A549 (cell line): ENCODE data around the gene ANXA2. TPM values are rescaled to one million over a fixed set of nuclear protein-coding genes. Genes with fewer than 3 reads are reported as not detected.

Experiments used
- ATAC-seq, 2 experiments: fragments of 200-7000 bp in 1 of 2; fragments of >200 bp in 1 of 2; cut with Nextera tagmentation in 1 of 2; cut with Tn5 transposase in 1 of 2; 3 replicates each; pipeline versions ENCODE4 v1.8.0 to v1.9.1; 2018 to 2020; ENCODE audit warnings: mild to moderate bottlenecking in 1 of 2, moderate library complexity in 1 of 2
- CTCF ChIA-PET: fragments of 300-600 bp; sonication (Branson Sonifier 250); formaldehyde crosslinking; extraction: SDS; loops from one replicate; lab custom pipeline; 2021; ENCODE audit warnings: antibody characterized with exemption, inconsistent platforms; lab: Yijun Ruan, JAX
- POLR2A ChIA-PET: fragments of 350-600 bp; formaldehyde crosslinking; extraction: SDS; loops from one replicate; lab custom pipeline; 2021; ENCODE audit warnings: antibody characterized with exemption, inconsistent platforms; lab: Yijun Ruan, JAX
- DNase-seq, 2 experiments: peaks; one replicate each; pipeline versions ENCODE4 v3.0.0 to v3.0.0-alpha.2; 2011 to 2016; ENCODE audit warnings: low read depth in 1 of 2, low spot score in 1 of 2
- FAIRE-seq: peaks from 2 replicates; lab custom pipeline; 2011; peaks lifted over from hg19 to GRCh38; lab: Jason Lieb, UNC
- H3K27ac ChIP-seq, 2 experiments: fragments of >200 bp; sonication (Bioruptor Twin); formaldehyde crosslinking; 3 replicates each; pipeline ENCODE4 v1.5.1; 2016 to 2017
- H3K4me1 ChIP-seq: fragments of >200 bp; sonication (Bioruptor Twin); formaldehyde crosslinking; 3 replicates; pipeline ENCODE4 v1.6.1; 2016
- H3K4me2 ChIP-seq: fragments of >200 bp; sonication (Bioruptor Twin); formaldehyde crosslinking; 3 replicates; pipeline ENCODE4 v1.6.1; 2016
- H3K4me3 ChIP-seq: fragments of >200 bp; sonication (Bioruptor Twin); formaldehyde crosslinking; 3 replicates; pipeline ENCODE4 v1.5.1; 2016
- H3K9me3 ChIP-seq: fragments of >200 bp; sonication (Bioruptor Twin); formaldehyde crosslinking; 3 replicates; pipeline ENCODE4 v1.6.1; 2016
- BCL3 ChIP-seq: fragments of >200 bp; sonication (Bioruptor Twin); formaldehyde crosslinking; IDR thresholded peaks from 3 replicates; pipeline ENCODE4 v1.6.1; 2016
- CEBPB ChIP-seq, 2 experiments: fragments of >200 bp in 1 of 2; sonication (Bioruptor Twin) in 1 of 2; formaldehyde crosslinking in 1 of 2; IDR thresholded peaks; 2 replicates each; pipeline ENCODE4 v1.6.1; 2012 to 2016
- CHD2 ChIP-seq: fragments of 150-350 bp; IDR thresholded peaks from 2 replicates; pipeline ENCODE4 v1.6.1; 2014; ENCODE audit warnings: low read length; ENCODE audit not compliant: partially characterized antibody
- CHD4 ChIP-seq: fragments of 200-600 bp; sonication (generic); IDR thresholded peaks from 2 replicates; pipeline ENCODE4 v1.6.1; 2016; ENCODE audit warnings: antibody characterized with exemption, mild to moderate bottlenecking, borderline replicate concordance
- ELK1 ChIP-seq: fragments of 150-350 bp; IDR thresholded peaks from 2 replicates; pipeline ENCODE4 v1.6.1; 2014; ENCODE audit warnings: low read depth, mild to moderate bottlenecking, low read length
- EP300 ChIP-seq, 2 experiments: fragments of >200 bp; sonication (Bioruptor Twin); formaldehyde crosslinking; IDR thresholded peaks; 2 replicates in 1 of 2; 3 replicates in 1 of 2; pipeline ENCODE4 v1.6.1; 2016 to 2017
- FOSB ChIP-seq: fragments of 250-450 bp; sonication (Bioruptor Pico); IDR thresholded peaks from 2 replicates; pipeline ENCODE4 v1.5.0; 2020; ENCODE audit warnings: mild to moderate bottlenecking, moderate library complexity
- FOSL2 ChIP-seq, 2 experiments: fragments of 450-650 bp in 1 of 2; fragments of >200 bp in 1 of 2; sonication (Bioruptor Twin) in 1 of 2; formaldehyde crosslinking; IDR thresholded peaks; 2 replicates each; pipeline versions ENCODE4 v1.5.0 to v1.6.1; 2016 to 2020; ENCODE audit warnings: mild to moderate bottlenecking in 1 of 2, moderate library complexity in 1 of 2
- FOXS1 ChIP-seq: fragments of 250-450 bp; sonication (Bioruptor Pico); IDR thresholded peaks from 2 replicates; pipeline ENCODE4 v1.5.0; 2020; ENCODE audit warnings: mild to moderate bottlenecking, moderate library complexity
- HEYL ChIP-seq: fragments of 250-450 bp; sonication (Bioruptor Pico); IDR thresholded peaks from 2 replicates; pipeline ENCODE4 v1.8.0; 2021; ENCODE audit warnings: mild to moderate bottlenecking, moderate library complexity
- HMGXB4 ChIP-seq: fragments of 250-450 bp; sonication (Bioruptor Pico); IDR thresholded peaks from 2 replicates; pipeline ENCODE4 v1.5.0; 2021; ENCODE audit warnings: mild to moderate bottlenecking, moderate library complexity, borderline replicate concordance
- HOXA7 ChIP-seq: fragments of 250-450 bp; sonication (Bioruptor Pico); IDR thresholded peaks from 2 replicates; pipeline ENCODE4 v1.5.0; 2020; ENCODE audit warnings: mild to moderate bottlenecking, moderate library complexity
- JUN ChIP-seq, 2 experiments: fragments of >200 bp; sonication (Bioruptor Twin); formaldehyde crosslinking; IDR thresholded peaks; 2 replicates in 1 of 2; 3 replicates in 1 of 2; pipeline ENCODE4 v1.6.1; 2016 to 2017
- MAFK ChIP-seq: fragments of 450-650 bp; IDR thresholded peaks from 2 replicates; pipeline ENCODE4 v1.6.1; 2014; ENCODE audit not compliant: partially characterized antibody
- MAX ChIP-seq: IDR thresholded peaks from 2 replicates; pipeline ENCODE4 v1.6.1; 2012
- MYC ChIP-seq: IDR thresholded peaks from 2 replicates; pipeline ENCODE4 v1.6.1; 2012; ENCODE audit warnings: mild to moderate bottlenecking, inconsistent platforms, low read length, improper control_type of control experiment, borderline replicate concordance
- NFE2L2 ChIP-seq: fragments of 150-350 bp; conservative IDR thresholded peaks from 2 replicates; pipeline ENCODE4 v1.6.1; 2014; ENCODE audit warnings: low read length
- PBX3 ChIP-seq: IDR thresholded peaks from 2 replicates; pipeline ENCODE4 v1.6.1; 2012
- PHF8 ChIP-seq: fragments of 200-600 bp; sonication (generic); IDR thresholded peaks from 2 replicates; pipeline ENCODE4 v1.6.1; 2016; ENCODE audit warnings: low read depth, mild to moderate bottlenecking, antibody characterized with exemption, moderate library complexity, borderline replicate concordance
- POLR2AphosphoS2 ChIP-seq: conservative IDR thresholded peaks from 2 replicates; pipeline ENCODE4 v1.6.1; 2012; ENCODE audit warnings: low read length, improper control_type of control experiment, inconsistent platforms
- RARB ChIP-seq: fragments of 250-450 bp; sonication (Bioruptor Pico); IDR thresholded peaks from 2 replicates; pipeline ENCODE4 v1.8.0; 2021; ENCODE audit warnings: mild to moderate bottlenecking, moderate library complexity
- RCOR1 ChIP-seq: fragments of 150-350 bp; IDR thresholded peaks from 2 replicates; pipeline ENCODE4 v1.6.1; 2014; ENCODE audit warnings: antibody characterized with exemption, low read length, low read depth
- RNF2 ChIP-seq: fragments of 200-600 bp; sonication (generic); IDR thresholded peaks from 2 replicates; pipeline ENCODE4 v1.6.1; 2016; ENCODE audit warnings: low read depth, mild to moderate bottlenecking, antibody characterized with exemption, moderate library complexity, borderline replicate concordance
- SREBF2 ChIP-seq: fragments of 450-650 bp; IDR thresholded peaks from 2 replicates; pipeline ENCODE4 v1.6.1; 2014; ENCODE audit warnings: mild to moderate bottlenecking, moderate library complexity
- TFCP2L1 ChIP-seq: fragments of 250-450 bp; sonication (Bioruptor Pico); IDR thresholded peaks from 2 replicates; pipeline ENCODE4 v1.5.0; 2021; ENCODE audit warnings: mild to moderate bottlenecking
- ZNF302 ChIP-seq: fragments of 250-450 bp; sonication (Bioruptor Pico); IDR thresholded peaks from 2 replicates; pipeline ENCODE4 v1.9.0; 2021; ENCODE audit warnings: inconsistent platforms, mild to moderate bottlenecking, moderate library complexity
- WGBS: methylation state at CpG from one replicate; pipeline ENCODE4 v1.1.6; 2017; ENCODE audit errors: missing lambda C conversion rate; 5-methylcytosine and 5-hydroxymethylcytosine counted together
- polyA plus RNA-seq, 4 experiments: library from polyadenylated mRNA; depleted of rRNA in 3 of 4; stranded (reverse); fragments of >200 nt; fragmentation: RNase III in 1 of 4; extraction: RNeasy Plus Mini Kit Qiagen cat#74134 plus additional on column Dnase treatment in 1 of 4; gene quantifications; 2 replicates in 3 of 4; 3 replicates in 1 of 4; pipeline ENCODE4 v1.2.3, GENCODE V29; 2011 to 2017

ANXA2 gene
- polyA plus RNA-seq, 2 of the 4 experiments (the other 2 are of a cell fraction): 4,707 to 5,746 TPM

- H3K27ac ChIP-seq: peak overlapping the region; percentile 90
- peak overlapping the region; percentile 94 for H3K4me2 ChIP-seq
- ATAC-seq (no peak), FAIRE-seq (no peak), DNase-seq (peak in 1 of 2 experiments; percentile 46)
- TF ChIP-seq NFE2L2 (no peak), FOXS1 (no peak), FOSL2 (IDR thresholded peaks at IDR 0.05) (no peak), FOSL2 (CRISPR knock-in tag; IDR thresholded peaks at IDR 0.05) (peak; percentile 48), HEYL (CRISPR knock-in tag) (0 out of 2 replicates have a peak, but pooled peaks have one; percentile 59), RARB (CRISPR knock-in tag) (peak; percentile 36; the same call in 1 of the 2 replicates), ZNF302 (CRISPR knock-in tag) (no peak), POLR2AphosphoS2 (peak; percentile 98), MAX (0 out of 2 replicates have a peak, but pooled peaks have one; percentile 33), RCOR1 (no peak), BCL3 (no peak), PBX3 (no peak), PHF8 (no peak), HOXA7 (CRISPR knock-in tag) (0 out of 2 replicates have a peak, but pooled peaks have one; percentile 51), CEBPB (IDR thresholded peaks at IDR 0.05) (peak; percentile 61 to 70; a peak in 3 of 4 replicates), MYC (no peak), JUN (IDR thresholded peaks at IDR 0.05) (peak in 1 of 2 experiments; percentile 24; a peak in 1 of 5 replicates), CHD4 (no peak), FOSB (CRISPR knock-in tag) (peak; percentile 76; the same call in 1 of the 2 replicates), TFCP2L1 (peak; percentile 32), ELK1 (no peak)
- ChIA-PET POLR2A (interaction anchor here (0.6 to 3.5 kb wide), 12 partner anchors 8 to 41 kb away, joined by 3 to 20 read pairs (median 4); partner anchors contain the start of gene ANXA2), CTCF (interaction anchor here (0.7 to 5.3 kb wide), 10 partner anchors 8 to 63 kb away, joined by 3 to 19 read pairs (median 4); no protein-coding TSS in a partner anchor)
- WGBS: 56% methylated on average over 8 of the region's 8 CpGs
- no peaks in the 10 kb centered on the region for H3K9me3 ChIP-seq
- no peak overlapping the region; the same call in 2 of the 3 replicates for H3K4me3 ChIP-seq
- H3K4me1 ChIP-seq: peaks cover 100% of the 10 kb centered on the region
Observed at GRCh38 chr15:60381148-60381788, 16.5 kb downstream of the ANXA2 start.

GRCh38 chr15:60379525-60380274 lies 18.1 kb downstream of the ANXA2 start:
- H3K4me3 ChIP-seq: peak overlapping the region; percentile 20
- H3K27ac ChIP-seq: peak overlapping the region; percentile 90
- CTCF ChIA-PET: interaction anchor here (0.7 to 11.8 kb wide), 5 partner anchors 13 to 245 kb away, joined by 3 to 174 read pairs (median 3); no protein-coding TSS in a partner anchor
- peak overlapping the region; percentile 94 for H3K4me2 ChIP-seq
- peak; percentile 98 for FAIRE-seq
- peak in 1 of 2 experiments; percentile 95 for DNase-seq
- peak; percentile 40 to 41 for ATAC-seq
- POLR2A ChIA-PET: interaction anchor here (0.9 to 1.7 kb wide), 8 partner anchors 9 to 63 kb away, joined by 3 to 12 read pairs (median 5); partner anchors contain the start of gene ANXA2
- H3K4me1 ChIP-seq: peaks cover 99% of the 10 kb centered on the region
- no peaks in the 10 kb centered on the region for H3K9me3 ChIP-seq
- 21% methylated on average over 8 of the region's 8 CpGs for WGBS
- TF ChIP-seq SREBF2 (no peak), RNF2 (no peak), MAFK (peak; percentile 54), HMGXB4 (CRISPR knock-in tag) (0 out of 2 replicates have a peak, but pooled peaks have one; percentile 26), EP300 (IDR thresholded peaks at IDR 0.05) (peak; percentile 95 to 98), RCOR1 (no peak), MAX (peak; percentile 86), PBX3 (peak; percentile 79; the same call in 1 of the 2 replicates), POLR2AphosphoS2 (peak; percentile 96), CHD2 (no peak)
